HK-2 (cell line): ENCODE measurements around the gene PCP4.

Source experiments
- DNase-seq: peaks from one replicate; pipeline ENCODE4 v3.0.0-alpha.2; 2018; ENCODE audit not compliant: unreplicated experiment

PCP4 gene

DNA sequence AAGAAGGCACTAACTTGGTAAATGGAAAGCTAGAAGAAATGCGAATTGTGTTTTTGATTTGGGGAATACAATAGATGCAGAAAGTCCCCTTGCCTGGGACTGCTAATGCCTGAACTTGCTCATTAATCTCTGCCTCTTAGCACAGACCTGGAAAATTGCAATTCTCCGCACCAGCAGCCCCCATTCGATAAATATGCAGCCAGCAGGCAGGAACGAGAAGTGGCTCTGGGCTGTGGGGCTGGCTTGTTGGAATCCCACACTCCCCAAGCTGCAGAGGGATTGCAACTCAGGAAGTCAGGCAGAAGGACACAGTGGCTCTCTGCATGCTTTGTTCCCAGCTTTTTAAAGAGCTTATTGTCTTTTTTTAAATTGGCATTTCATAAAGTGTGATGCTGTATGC is 51.3 kb downstream of the PCP4 start:
- no peak for DNase-seq

DNA sequence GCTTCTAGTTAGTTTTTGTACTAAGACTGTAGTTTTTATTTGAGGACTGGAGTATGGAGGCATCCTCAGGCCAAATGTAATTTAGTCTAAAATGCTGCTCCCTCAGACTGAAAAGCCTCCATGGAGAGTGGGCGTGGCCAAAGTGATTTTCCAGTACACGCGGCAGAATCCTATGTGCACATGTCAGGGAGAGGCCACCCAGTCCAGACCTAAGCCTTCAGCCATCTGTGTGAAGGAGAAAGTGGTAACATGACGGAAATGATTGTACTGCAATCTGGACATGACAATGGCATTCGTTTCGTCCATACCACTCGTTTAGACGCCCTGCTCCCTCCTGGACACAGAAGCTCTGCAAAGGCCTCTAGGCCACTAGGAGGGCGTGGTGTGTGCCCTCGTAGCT is 56.2 kb downstream of the PCP4 start:
- DNase-seq = no peak

- no peak for DNase-seq
These were observed 57.5 kb downstream of the PCP4 start for GRCh38 chr21:39924577-39925308.

DNA sequence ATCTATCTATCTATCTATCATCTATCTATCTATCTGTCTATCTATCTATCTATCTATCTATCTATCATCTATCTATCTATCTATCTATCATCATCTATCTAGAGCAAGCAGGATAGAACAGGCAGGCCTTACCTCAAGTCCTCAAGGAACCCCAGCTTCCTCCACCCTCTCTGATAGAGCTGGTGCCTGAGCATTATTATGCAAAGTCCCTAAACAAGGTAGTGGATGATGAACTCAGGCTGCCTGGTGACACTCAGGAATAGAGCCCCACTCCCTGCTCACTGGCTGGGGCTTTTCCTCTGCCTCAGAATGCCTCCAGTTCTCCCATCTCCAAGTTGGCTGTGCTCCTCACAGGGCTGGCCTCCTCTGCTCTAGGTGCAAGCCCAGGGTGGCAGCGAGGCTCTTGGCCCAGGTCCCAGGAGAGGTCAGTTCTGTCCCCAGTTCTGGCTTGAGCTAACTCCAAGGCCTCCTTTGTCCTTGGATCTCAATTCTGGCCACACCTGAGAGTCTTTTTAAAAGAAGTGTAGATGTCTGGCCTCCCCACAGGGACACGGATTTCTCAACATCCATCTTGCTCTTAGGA is 60.2 kb downstream of the PCP4 start:
- DNase-seq = no peak

DNA sequence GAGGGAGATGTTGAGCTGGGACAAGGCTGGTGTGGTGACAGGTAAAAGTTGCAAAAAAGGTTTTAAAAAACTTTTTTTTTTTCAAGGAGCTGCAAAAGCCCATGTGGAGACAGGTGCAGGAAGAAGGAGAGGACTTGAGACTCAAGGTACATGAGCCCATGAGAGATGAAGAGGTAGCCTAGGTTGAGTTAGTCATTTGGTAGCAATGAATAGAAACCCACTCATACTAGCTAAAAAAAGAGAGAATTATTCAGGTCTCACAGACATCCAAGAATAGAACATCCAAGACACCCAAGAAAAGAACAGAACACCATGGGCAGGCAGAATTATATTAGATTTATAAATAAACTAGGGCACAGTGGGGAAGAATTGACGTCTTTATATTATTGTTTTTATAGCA is 65.1 kb downstream of the PCP4 start:
- no peak for DNase-seq

GRCh38 chr21:39934895-39935294 is 67.7 kb downstream of the PCP4 start:
- no peak for DNase-seq

GRCh38 chr21:39935716-39936115 is 68.5 kb downstream of the PCP4 start:
- no peak for DNase-seq

GRCh38 chr21:39938086-39938625 is 70.9 kb downstream of the PCP4 start:
- no peak for DNase-seq

DNA sequence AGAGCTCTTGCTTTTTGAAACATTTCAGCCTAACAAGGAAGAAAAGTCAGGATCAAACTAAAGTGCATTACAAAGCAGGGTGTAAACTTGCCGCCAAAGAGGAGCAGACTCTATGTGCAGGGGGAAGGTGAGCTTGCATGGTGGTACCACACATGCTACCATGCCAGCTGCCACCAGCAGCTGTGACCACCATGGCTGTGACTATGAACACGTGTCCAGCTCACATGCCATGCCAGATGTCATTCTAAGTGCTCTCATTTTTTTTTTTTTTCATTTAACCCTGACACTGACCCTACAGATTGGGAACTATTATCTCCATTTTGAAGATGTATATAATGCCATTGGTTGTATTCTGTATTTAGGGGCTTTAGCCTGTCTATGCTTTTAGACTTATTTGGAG is 79.0 kb downstream of the PCP4 start:
- DNase-seq = no peak

DNA sequence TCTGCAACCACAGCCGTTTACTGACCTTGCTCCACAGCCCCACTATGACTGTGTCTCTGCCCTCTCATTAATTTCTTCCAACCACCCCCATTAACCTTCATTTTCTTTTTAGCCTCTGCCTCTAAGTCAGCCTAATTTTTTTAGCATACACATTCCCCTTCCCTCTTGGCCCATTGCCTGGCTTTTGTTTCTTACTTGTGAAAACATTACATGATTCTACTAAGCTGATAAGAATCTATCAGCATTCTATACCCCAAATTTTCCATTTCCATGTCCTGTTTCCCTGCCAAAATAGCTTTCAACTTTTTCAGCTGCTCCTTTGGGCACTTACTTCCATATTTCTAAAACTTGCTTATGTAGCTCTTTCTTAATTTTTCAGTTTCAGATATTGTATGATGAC is 79.8 kb downstream of the PCP4 start:
- no peak for DNase-seq

GRCh38 chr21:39951183-39952101 is 84.2 kb downstream of the PCP4 start:
- no peak for DNase-seq

DNA sequence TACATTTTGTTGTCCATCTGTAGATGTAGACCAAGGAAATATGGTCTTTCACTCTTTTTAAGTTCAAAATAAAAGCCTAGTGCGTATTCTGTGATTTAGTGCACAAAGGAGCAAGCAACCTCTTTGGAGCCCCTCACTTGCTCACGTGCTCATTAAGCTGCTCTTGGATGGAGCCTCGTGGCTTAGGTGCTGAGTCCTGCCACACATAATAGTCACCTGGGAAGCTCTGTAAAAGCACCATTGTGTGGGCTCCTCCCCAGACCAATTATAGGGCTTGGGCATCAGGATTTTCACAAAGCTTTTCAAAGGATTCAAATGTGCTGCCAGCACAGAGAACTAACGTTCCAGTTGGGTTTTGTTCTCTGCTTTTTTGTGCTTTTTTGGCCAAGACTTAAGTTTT is 85.0 kb downstream of the PCP4 start:
- no peak for DNase-seq

- no peak for DNase-seq
These were observed 87.3 kb downstream of the PCP4 start for GRCh38 chr21:39954570-39954969.

DNA sequence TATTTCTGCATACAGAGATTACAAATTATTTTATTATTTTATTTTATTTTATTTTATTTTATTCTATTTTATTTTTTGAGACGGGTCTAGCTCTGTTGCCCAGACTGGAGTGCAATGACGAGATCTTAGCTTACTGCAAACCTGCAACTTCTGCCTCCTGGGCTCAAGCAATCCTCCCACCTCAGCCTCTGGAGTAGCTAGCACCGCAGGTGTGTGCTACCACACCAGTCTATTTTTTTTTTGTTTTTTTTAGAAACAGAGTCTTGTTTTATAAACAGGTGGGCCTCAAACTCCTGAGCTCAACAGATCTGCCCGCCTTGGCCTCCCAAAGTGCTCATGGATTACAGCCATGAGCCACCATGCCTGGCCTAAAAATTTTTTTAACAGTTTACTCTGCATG is 88.1 kb downstream of the PCP4 start:
- no peak for DNase-seq

GRCh38 chr21:39956586-39956985 is 89.3 kb downstream of the PCP4 start:
- no peak for DNase-seq

GRCh38 chr21:39958731-39959130 is 91.5 kb downstream of the PCP4 start:
- DNase-seq = no peak

DNA sequence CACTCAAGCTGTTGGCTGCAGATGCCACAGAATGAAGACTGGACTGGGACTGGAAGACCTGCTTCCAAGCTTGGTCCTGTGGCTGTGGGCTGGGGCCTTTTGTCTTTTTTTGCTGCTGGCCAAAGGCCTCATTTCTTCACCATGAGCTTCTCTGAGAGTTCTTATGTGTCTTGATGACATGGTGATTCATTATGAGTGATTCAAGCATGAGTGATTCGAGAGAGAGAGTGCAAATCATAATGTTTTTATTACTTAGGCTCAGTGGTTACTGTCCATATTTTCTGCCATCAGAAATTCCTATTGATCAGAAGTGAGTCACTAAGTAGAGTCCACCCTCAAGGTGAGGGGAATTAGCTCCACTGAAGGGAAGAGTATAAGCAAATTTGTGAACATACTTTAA is 94.0 kb downstream of the PCP4 start:
- DNase-seq = no peak

GRCh38 chr21:39965026-39965425 is 97.8 kb downstream of the PCP4 start:
- no peak for DNase-seq

GRCh38 chr21:39966786-39967185 is 99.5 kb downstream of the PCP4 start:
- no peak for DNase-seq

DNA sequence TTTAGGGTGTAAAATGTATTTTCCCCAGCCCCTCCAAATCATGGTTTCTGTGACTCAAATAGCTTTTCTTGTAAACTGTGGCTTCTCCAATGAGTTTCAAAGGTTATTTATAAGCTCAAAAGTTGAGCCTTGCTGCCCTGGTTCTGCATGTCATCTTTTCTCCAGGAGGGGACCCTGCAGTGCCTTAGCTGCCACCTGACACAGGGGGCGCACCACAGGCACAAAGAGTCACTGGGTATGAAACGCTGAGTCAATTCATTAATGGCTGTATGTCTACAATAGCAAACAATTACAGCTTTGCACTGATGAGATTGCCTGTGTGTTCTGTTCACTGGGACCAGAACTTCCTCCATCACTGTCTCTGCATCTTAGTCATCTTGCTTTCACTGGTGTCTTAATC is 100.8 kb downstream of the PCP4 start:
- DNase-seq = no peak

DNA sequence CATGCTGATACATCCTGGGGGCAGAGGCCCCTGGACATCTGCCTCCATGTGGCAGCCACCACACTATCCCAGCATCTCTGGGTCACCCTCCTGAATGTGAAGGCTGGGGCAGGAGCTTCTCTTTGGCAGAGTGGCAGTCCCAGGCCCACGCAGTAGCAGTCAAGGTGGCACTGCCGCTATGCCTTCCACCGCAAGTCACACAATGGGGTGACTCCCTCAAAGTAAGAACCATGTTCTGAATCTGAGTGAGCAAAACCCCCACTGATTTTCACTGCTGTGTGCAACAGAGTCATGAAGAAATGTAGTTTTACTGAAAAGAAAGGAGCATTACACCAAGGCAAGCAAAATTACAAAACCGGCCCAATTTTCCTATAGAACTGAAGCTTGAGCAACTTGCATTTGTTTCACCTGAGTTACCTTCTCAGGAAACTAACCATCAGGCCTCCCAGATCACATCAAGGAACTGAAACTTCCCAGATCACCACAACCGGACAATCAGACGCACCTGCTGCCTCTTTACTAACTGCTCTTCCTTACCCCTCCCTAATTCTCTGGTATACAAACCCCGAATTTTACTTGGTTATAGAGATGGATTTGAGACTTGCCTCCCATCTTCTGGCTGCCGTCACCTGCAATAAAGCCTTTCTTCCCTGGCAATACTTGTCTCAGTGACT is 102.6 kb downstream of the PCP4 start:
- no peak for DNase-seq

GRCh38 chr21:39971956-39972355 is 104.7 kb downstream of the PCP4 start:
- no peak for DNase-seq
